Sigmoid colon (tissue), 7 donors: ENCODE results near the gene OSBPL5. TPM values are rescaled to one million over a fixed set of nuclear protein-coding genes. Genes with fewer than 3 reads are reported as not detected.
A peak's percentile ranks its signal among the peaks of the same experiment; 100 is the strongest.

Experiments
- DNase-seq: peaks from one replicate; pipeline ENCODE4 v3.0.0-alpha.2; 2019
- H3K27ac ChIP-seq, 4 donors: fragments of 200-600 bp; sonication (generic); one replicate each; pipeline ENCODE4 v1.5.1; 2016 to 2019; ENCODE audit warnings: mild to moderate bottlenecking in 1 of 4
- H3K27me3 ChIP-seq, 3 donors: fragments of 200-600 bp; sonication (generic); one replicate each; pipeline ENCODE4 v1.5.1; 2019; ENCODE audit warnings: mild to moderate bottlenecking in 1 of 3
- H3K36me3 ChIP-seq, 4 donors: fragments of 200-600 bp; sonication (generic); one replicate each; pipeline ENCODE4 v1.5.1; 2016 to 2019
- H3K4me1 ChIP-seq, 4 donors: fragments of 200-600 bp; sonication (generic); one replicate each; pipeline ENCODE4 v1.5.1; 2017 to 2019
- H3K4me3 ChIP-seq, 4 donors: fragments of 200-600 bp; sonication (generic); one replicate each; pipeline ENCODE4 v1.5.1; 2017 to 2019; ENCODE audit warnings: mild to moderate bottlenecking in 2 of 4, moderate library complexity in 1 of 4
- H3K9me3 ChIP-seq, 4 donors: fragments of 200-600 bp in 3 of 4; sonication (generic) in 3 of 4; one replicate each; pipeline versions ENCODE4 v1.5.1 to v1.6.1; 2013 to 2019
- CTCF ChIP-seq, 4 experiments: fragments of 450-650 bp in 3 of 4; fragments of 200-600 bp in 1 of 4; IDR thresholded peaks; one replicate each; pipeline ENCODE4 v1.5.1; 2016 to 2019; ENCODE audit warnings: antibody characterized with exemption in 4 of 4, mild to moderate bottlenecking in 3 of 4, moderate library complexity in 2 of 4
- EP300 ChIP-seq, 4 donors: sonication (generic); formaldehyde crosslinking; IDR thresholded peaks; one replicate each; pipeline ENCODE4 v1.6.1; 2017; ENCODE audit warnings: antibody characterized with exemption in 4 of 4
- POLR2A ChIP-seq, 2 donors: fragments of 450-650 bp; IDR thresholded peaks; one replicate each; pipeline ENCODE4 v1.6.1; 2016; ENCODE audit warnings: antibody characterized with exemption in 2 of 2, mild to moderate bottlenecking in 2 of 2, moderate library complexity in 2 of 2
- POLR2AphosphoS5 ChIP-seq, 4 donors: sonication (generic); formaldehyde crosslinking; IDR thresholded peaks; one replicate each; pipeline ENCODE4 v1.6.1; 2017; ENCODE audit warnings: antibody characterized with exemption in 4 of 4
- WGBS, 2 donors: extraction: QIAGEN DNeasy Blood & Tissue Kit; methylation state at CpG; one replicate each; pipeline ENCODE4 v1.1.7; 2013; 5-methylcytosine and 5-hydroxymethylcytosine counted together
- intact Hi-C: fragments of 100-400 bp; cut with DNase I; formaldehyde crosslinking; loops from one replicate; pipeline ENCODE4 v1.15.1; 2023
- polyA plus RNA-seq, 3 donors: library from polyadenylated mRNA; stranded (reverse); fragments of 200-250 nt; gene quantifications; one replicate each; pipeline ENCODE4 v1.2.3, GENCODE V29; 2013
- total RNA-seq, 4 donors: library from RNA; depleted of rRNA; stranded (reverse); fragments of >200 nt; gene quantifications; one replicate each; pipeline ENCODE4 v1.1.0, GENCODE V29; 2016
- donor health status: healthy with polysubstance abuse.
- donor health status: Bipolar disorder and iron deficiency.
- donor health status: healthy.

OSBPL5 gene, protein sequence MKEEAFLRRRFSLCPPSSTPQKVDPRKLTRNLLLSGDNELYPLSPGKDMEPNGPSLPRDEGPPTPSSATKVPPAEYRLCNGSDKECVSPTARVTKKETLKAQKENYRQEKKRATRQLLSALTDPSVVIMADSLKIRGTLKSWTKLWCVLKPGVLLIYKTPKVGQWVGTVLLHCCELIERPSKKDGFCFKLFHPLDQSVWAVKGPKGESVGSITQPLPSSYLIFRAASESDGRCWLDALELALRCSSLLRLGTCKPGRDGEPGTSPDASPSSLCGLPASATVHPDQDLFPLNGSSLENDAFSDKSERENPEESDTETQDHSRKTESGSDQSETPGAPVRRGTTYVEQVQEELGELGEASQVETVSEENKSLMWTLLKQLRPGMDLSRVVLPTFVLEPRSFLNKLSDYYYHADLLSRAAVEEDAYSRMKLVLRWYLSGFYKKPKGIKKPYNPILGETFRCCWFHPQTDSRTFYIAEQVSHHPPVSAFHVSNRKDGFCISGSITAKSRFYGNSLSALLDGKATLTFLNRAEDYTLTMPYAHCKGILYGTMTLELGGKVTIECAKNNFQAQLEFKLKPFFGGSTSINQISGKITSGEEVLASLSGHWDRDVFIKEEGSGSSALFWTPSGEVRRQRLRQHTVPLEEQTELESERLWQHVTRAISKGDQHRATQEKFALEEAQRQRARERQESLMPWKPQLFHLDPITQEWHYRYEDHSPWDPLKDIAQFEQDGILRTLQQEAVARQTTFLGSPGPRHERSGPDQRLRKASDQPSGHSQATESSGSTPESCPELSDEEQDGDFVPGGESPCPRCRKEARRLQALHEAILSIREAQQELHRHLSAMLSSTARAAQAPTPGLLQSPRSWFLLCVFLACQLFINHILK
- total RNA-seq (10 to 100 TPM; 28.1 to 69.2 (median 46.2) TPM), polyA plus RNA-seq (10 to 100 TPM; 16.6 to 29.8 (median 18.6) TPM)

DNA sequence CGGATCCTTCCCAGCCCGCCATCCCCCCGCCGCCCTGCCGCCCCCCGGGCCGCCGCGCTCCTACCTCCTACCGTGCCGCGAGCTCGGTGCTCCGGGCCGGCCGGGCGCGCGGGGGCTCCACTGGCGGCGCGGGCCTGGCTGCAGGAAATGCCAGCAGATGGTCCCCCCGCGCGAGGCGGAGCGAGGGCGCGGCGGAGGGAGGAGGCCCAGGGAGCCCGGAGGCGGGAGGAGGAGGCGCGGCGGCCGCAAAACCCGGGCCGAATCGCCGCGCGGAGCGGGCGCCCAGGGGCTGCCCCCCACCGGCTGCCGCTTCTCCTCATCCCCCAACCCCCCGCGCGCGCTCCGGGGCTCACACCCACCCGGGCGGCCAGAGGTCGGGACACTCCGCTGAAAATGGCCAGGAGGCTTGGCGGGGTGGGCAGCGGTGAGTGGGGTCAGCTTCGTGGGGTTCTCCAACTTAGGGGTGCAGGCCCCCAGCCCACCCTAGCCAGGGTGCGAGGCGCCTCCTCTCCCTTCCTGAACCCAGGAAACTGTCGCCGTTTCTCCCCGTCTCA lies at the start of gene OSBPL5:
Gene OSBPL5 (minus strand): TSS at position 159 of the 554 bp plus-strand sequence. CDS start 36,162 bp downstream, outside the sequence.
- Histone ChIP-seq H3K9me3 (no peaks in the 10 kb centered on the region), H3K4me1 (peaks cover 0 to 65% (median 62%) of the 10 kb centered on the region in 4 donors), H3K4me3 (peak within 1 kb of the TSS; percentile 68 to 96 (median 80)), H3K27me3 (no peaks in the 10 kb centered on the region), H3K36me3 (no peaks in the 10 kb centered on the region), H3K27ac (peak within 1 kb of the TSS; percentile 71 to 96 (median 92))
- TF ChIP-seq POLR2AphosphoS5 (IDR thresholded peaks at IDR 0.05): peak in 3 of 4 donors; percentile 68 to 79 (median 77)
- TF ChIP-seq POLR2A (IDR thresholded peaks at IDR 0.05): no peak
- intact Hi-C loops: loop anchor here (2.0 to 10.0 kb wide), 4 partner anchors 42 to 770 kb away; partner anchors contain the start of gene MRGPRG
- 1 to 2% methylated on average over 63 of the region's 63 CpGs for whole genome bisulfite sequencing, 2 donors
- DNase-seq: peak; percentile 90

GRCh38 chr11:3214420-3214699 lies 49.2 kb upstream of the OSBPL5 start:
- peaks cover 0 to 2% (median 0%) of the 10 kb centered on the region in 4 donors for H3K9me3 ChIP-seq
- DNase-seq: peak; percentile 50
- peaks cover 0 to 6% (median 0%) of the 10 kb centered on the region in 4 donors for H3K4me1 ChIP-seq
- WGBS, 2 donors: 82 to 88% methylated on average over 4 of the region's 4 CpGs
- H3K27ac ChIP-seq: no peak overlapping the region
- TF ChIP-seq POLR2A (IDR thresholded peaks at IDR 0.05): no peak
- no peak for TF ChIP-seq POLR2AphosphoS5 (IDR thresholded peaks at IDR 0.05)
- no peak for TF ChIP-seq CTCF (IDR thresholded peaks at IDR 0.05)
- no peak for TF ChIP-seq EP300 (IDR thresholded peaks at IDR 0.05)
- no peaks in the 10 kb centered on the region for H3K36me3 ChIP-seq
- intact Hi-C loops: loop anchor here (10.0 kb wide), 1 partner anchor 200 kb away; no protein-coding TSS in a partner anchor
- peaks cover 5 to 47% (median 26%) of the 10 kb centered on the region in 3 donors for H3K27me3 ChIP-seq
- H3K4me3 ChIP-seq: no peak overlapping the region

DNA sequence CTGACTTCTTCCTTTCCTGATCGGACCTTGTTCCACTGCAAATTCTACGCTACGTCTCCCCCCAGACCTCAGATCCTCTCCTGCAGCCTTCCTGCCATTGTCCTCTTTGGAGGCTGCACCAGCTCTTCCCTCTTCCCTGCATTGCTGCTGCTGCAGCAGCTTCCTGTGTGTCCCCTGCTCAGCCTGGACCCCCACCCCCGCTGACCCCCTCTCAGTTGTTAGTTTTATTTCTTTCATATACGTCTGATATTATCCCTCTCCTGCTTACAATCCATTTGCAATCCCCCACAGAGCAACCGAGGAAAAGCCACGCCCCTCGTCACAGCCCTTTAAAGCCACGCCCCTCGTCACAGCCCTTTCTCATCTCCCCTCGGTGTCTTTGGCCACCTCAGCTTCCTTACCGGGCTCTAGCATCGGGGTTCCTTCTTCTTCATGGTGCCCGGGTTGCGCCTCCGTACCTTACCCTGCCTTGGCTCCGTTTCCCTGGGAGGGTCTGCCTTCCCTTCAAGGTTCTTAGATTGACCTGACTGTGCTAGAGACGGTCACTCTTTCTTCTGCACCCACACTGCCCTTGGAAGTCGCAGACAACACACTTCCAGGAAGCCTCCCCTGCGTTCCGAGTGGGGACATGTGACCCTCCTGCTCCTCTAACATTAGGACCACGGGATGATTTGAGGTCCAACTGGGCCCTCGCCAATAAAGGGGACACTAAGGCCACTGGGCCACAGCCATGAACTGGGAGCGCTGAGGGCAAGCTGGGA lies 48.7 kb upstream of the OSBPL5 start:
- peaks cover 0 to 6% (median 0%) of the 10 kb centered on the region in 4 donors for H3K4me1 ChIP-seq
- no peak overlapping the region for H3K4me3 ChIP-seq
- no peaks in the 10 kb centered on the region for H3K36me3 ChIP-seq
- no peak overlapping the region for H3K27ac ChIP-seq
- 62 to 67% methylated on average over 24 of the region's 24 CpGs for WGBS, 2 donors
- no peak for TF ChIP-seq POLR2AphosphoS5 (IDR thresholded peaks at IDR 0.05)
- TF ChIP-seq EP300 (IDR thresholded peaks at IDR 0.05): no peak
- no peak for TF ChIP-seq CTCF (IDR thresholded peaks at IDR 0.05)
- TF ChIP-seq POLR2A (IDR thresholded peaks at IDR 0.05): no peak
- intact Hi-C loops: loop anchor here (10.0 kb wide), 1 partner anchor 201 kb away; no protein-coding TSS in a partner anchor
- H3K9me3 ChIP-seq: peaks cover 0 to 2% (median 0%) of the 10 kb centered on the region in 4 donors
- H3K27me3 ChIP-seq: peaks cover 5 to 42% (median 26%) of the 10 kb centered on the region in 3 donors
- no peak for DNase-seq

DNA sequence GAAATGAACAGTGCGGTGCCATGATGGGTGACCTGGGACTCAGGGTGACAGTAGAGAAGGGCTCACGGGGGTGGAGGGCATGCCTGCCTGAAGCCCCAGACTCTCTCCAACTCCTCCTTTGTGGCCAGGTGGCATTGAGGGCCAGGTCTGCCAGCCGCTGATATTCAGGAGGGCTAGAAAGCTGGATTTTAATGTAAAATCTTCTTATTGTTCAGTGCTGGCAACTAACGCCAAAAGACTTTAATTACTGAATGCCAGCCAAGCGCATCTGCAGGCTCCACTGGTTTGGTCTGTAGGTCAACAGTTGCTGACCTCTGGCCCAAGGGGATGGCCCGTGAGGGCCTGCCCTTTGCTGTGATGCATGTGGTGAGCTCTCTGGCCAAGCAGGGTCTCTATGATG lies 43.2 kb upstream of the OSBPL5 start:
- no peak for DNase-seq
- Histone ChIP-seq H3K4me1 (peaks cover 0 to 19% (median 12%) of the 10 kb centered on the region in 4 donors), H3K9me3 (peaks cover 0 to 2% (median 0%) of the 10 kb centered on the region in 4 donors), H3K27ac (no peak overlapping the region), H3K36me3 (no peaks in the 10 kb centered on the region), H3K27me3 (peaks cover 6 to 20% (median 11%) of the 10 kb centered on the region in 3 donors), H3K4me3 (no peak overlapping the region)
- WGBS, 2 donors: 90 to 91% methylated on average over 6 of the region's 6 CpGs
- intact Hi-C loops: no loop called here
- TF ChIP-seq EP300 (IDR thresholded peaks at IDR 0.05) (no peak), POLR2AphosphoS5 (IDR thresholded peaks at IDR 0.05) (no peak), POLR2A (IDR thresholded peaks at IDR 0.05) (no peak), CTCF (IDR thresholded peaks at IDR 0.05) (no peak)
